ENCODE data around the gene DNAH1. TPM values are rescaled to one million over a fixed set of nuclear protein-coding genes. Genes with fewer than 3 reads are reported as not detected.

Gene DNAH1
- total and polyA plus RNA-seq, 2 experiments from 2014 or later: 0.81 to 4.0 TPM

DNA sequence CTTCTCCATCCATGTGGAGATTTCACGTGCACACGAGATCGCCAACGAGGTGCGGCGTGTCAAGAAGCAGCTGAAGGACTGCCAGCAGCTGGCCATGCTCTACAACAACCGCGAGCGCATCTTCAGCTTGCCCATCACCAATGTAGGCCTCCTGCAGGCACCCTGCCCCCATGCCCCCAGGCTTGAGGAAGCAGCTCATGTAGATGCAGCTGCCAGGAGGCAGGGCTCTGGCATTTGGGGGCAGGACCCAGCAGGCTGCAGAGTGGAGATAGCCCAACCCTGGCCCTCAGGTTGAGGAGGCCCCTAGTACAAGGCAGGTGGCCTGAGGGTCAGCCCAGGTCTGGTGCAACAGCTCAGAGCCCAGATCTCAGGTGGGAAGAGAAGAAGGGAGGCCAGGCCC, 36.4 kb downstream of the DNAH1 start:
- no peak overlapping the region for H3K9ac ChIP-seq
- no peaks in the 10 kb centered on the region for H3K9me3 ChIP-seq (ENCODE audit: low read depth)
- H2AFZ ChIP-seq: no peak overlapping the region
- no peak overlapping the region for H3K27ac ChIP-seq
- no peaks in the 10 kb centered on the region for H3K9me2 ChIP-seq (ENCODE audit: insufficient read depth)
- TF ChIP-seq EZH2phosphoT487 (IDR thresholded peaks at IDR 0.05; ENCODE audit: insufficient read depth, low read depth): no peak
- no peak for TF ChIP-seq EZH2 (IDR thresholded peaks at IDR 0.05; ENCODE audit: insufficient read depth, poor library complexity, severe bottlenecking)
- no peak for DNase-seq
- H4K20me1 ChIP-seq (ENCODE audit: insufficient read depth): no peaks in the 10 kb centered on the region
- 96 to 97% methylated on average over 9 of the region's 9 CpGs for WGBS, 2 experiments (ENCODE audit: low coverage in 1 of 2, low lambda C conversion rate in 2 of 2, missing lambda C conversion rate in 2 of 2)
- H3K36me3 ChIP-seq (ENCODE audit: low read depth): no peaks in the 10 kb centered on the region
- H3K79me2 ChIP-seq (ENCODE audit: insufficient read depth): no peaks in the 10 kb centered on the region
- no peaks in the 10 kb centered on the region for H3K27me3 ChIP-seq (replicated peaks; ENCODE audit: insufficient read depth)
- in situ Hi-C loops (cut with MboI): no loop called here
- H3F3A ChIP-seq (ENCODE audit: insufficient read depth): no peaks in the 10 kb centered on the region
- no peak overlapping the region for H3K4me3 ChIP-seq
- H3K4me1 ChIP-seq (ENCODE audit: insufficient read depth): no peaks in the 10 kb centered on the region
- no peak overlapping the region for H3K4me2 ChIP-seq (ENCODE audit: unreplicated experiment)

DNA sequence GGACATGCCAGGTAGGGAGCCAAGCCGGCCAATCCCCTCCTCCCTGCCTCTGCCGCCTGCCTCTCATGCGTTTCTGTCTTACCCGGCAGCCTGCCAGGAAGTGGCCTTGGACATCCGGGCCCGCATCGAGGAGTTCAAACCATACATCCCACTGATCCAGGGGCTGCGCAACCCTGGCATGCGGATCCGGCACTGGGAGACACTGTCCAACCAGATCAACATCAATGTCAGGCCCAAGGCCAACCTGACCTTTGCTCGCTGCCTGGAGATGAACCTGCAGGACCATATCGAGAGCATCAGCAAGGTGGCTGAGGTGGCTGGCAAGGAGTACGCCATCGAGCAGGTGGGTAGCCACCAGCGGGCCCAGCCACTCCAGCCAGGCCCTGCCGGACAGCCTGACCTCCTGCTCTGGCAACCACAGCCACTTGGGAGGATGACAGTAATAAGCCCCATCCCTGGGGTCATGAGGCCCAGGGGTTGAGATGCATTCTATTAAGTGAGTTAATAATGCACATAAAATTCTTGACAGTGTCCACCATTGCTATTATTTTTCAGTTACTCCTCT, 37.3 kb downstream of the DNAH1 start:
- Histone ChIP-seq H3K4me2 (ENCODE audit: unreplicated experiment) (no peak overlapping the region), H3K27me3 (replicated peaks; ENCODE audit: insufficient read depth) (no peaks in the 10 kb centered on the region), H3F3A (ENCODE audit: insufficient read depth) (no peaks in the 10 kb centered on the region), H3K27ac (no peak overlapping the region), H3K4me3 (no peak overlapping the region), H3K79me2 (ENCODE audit: insufficient read depth) (no peaks in the 10 kb centered on the region), H2AFZ (no peak overlapping the region), H3K4me1 (ENCODE audit: insufficient read depth) (no peaks in the 10 kb centered on the region), H3K36me3 (ENCODE audit: low read depth) (no peaks in the 10 kb centered on the region), H3K9me3 (ENCODE audit: low read depth) (no peaks in the 10 kb centered on the region), H4K20me1 (ENCODE audit: insufficient read depth) (no peaks in the 10 kb centered on the region), H3K9me2 (ENCODE audit: insufficient read depth) (no peaks in the 10 kb centered on the region), H3K9ac (no peak overlapping the region)
- in situ Hi-C loops (cut with MboI): no loop called here
- WGBS, 2 experiments (ENCODE audit: low coverage in 1 of 2, low lambda C conversion rate in 2 of 2, missing lambda C conversion rate in 2 of 2): 96 to 97% methylated on average over 16 of the region's 16 CpGs
- TF ChIP-seq EZH2phosphoT487 (IDR thresholded peaks at IDR 0.05; ENCODE audit: insufficient read depth, low read depth) (no peak), EZH2 (IDR thresholded peaks at IDR 0.05; ENCODE audit: insufficient read depth, poor library complexity, severe bottlenecking) (no peak)
- no peak for DNase-seq

DNA sequence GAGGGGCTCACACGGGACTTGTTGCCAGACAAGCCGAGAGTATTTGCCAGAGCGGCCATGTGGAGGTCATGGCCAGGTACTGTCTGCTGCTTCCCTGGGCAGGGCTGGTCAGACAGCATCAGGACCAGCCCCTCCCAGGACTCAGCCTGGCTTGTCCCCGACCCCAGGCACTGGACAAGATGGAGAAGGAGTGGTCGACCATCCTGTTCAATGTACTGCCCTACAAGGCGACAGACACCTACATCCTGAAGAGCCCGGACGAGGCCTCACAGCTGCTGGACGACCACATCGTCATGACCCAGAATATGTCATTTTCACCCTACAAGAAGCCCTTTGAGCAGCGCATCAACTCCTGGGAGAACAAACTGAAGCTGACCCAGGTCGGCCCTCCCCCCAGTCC, 38.6 kb downstream of the DNAH1 start:
- Histone ChIP-seq H3K36me3 (ENCODE audit: low read depth) (no peaks in the 10 kb centered on the region), H3K27ac (no peak overlapping the region), H4K20me1 (ENCODE audit: insufficient read depth) (no peaks in the 10 kb centered on the region), H3K4me2 (ENCODE audit: unreplicated experiment) (no peak overlapping the region), H3K27me3 (replicated peaks; ENCODE audit: insufficient read depth) (no peaks in the 10 kb centered on the region), H2AFZ (no peak overlapping the region), H3K9me2 (ENCODE audit: insufficient read depth) (no peaks in the 10 kb centered on the region), H3K9ac (no peak overlapping the region), H3K9me3 (ENCODE audit: low read depth) (no peaks in the 10 kb centered on the region), H3K4me3 (no peak overlapping the region), H3K4me1 (ENCODE audit: insufficient read depth) (no peaks in the 10 kb centered on the region), H3K79me2 (ENCODE audit: insufficient read depth) (no peaks in the 10 kb centered on the region), H3F3A (ENCODE audit: insufficient read depth) (no peaks in the 10 kb centered on the region)
- TF ChIP-seq EZH2 (IDR thresholded peaks at IDR 0.05; ENCODE audit: insufficient read depth, poor library complexity, severe bottlenecking): no peak
- no peak for TF ChIP-seq EZH2phosphoT487 (IDR thresholded peaks at IDR 0.05; ENCODE audit: insufficient read depth, low read depth)
- in situ Hi-C loops (cut with MboI): no loop called here
- no peak for DNase-seq
- 88 to 92% methylated on average over 12 of the region's 12 CpGs for WGBS, 2 experiments (ENCODE audit: low coverage in 1 of 2, low lambda C conversion rate in 2 of 2, missing lambda C conversion rate in 2 of 2)

DNA sequence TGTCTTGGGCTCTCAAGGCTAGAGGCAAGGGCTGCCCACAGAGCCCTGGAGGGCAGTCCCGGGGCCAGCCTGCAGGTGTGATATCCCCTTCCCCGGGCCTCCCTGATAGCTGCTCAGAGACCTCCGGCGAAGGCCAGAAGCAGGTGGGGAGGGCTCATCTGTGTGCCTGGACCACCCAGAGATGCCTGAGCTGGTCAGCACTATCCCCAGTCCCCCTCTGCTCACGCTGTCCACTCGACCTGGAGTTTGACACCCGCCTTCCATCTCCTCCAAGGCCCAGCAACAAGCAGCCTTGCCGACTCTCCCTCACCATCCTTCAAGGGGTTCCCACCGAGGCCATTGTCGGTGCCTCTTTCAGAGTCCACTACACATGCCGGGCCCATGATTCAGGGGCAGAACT, 39.4 kb downstream of the DNAH1 start:
- H3F3A ChIP-seq (ENCODE audit: insufficient read depth): no peaks in the 10 kb centered on the region
- H2AFZ ChIP-seq: no peak overlapping the region
- no peak overlapping the region for H3K4me2 ChIP-seq (ENCODE audit: unreplicated experiment)
- no peak for DNase-seq
- H3K27me3 ChIP-seq (replicated peaks; ENCODE audit: insufficient read depth): no peaks in the 10 kb centered on the region
- no peaks in the 10 kb centered on the region for H3K9me2 ChIP-seq (ENCODE audit: insufficient read depth)
- no peak overlapping the region for H3K27ac ChIP-seq
- no peaks in the 10 kb centered on the region for H4K20me1 ChIP-seq (ENCODE audit: insufficient read depth)
- in situ Hi-C loops (cut with MboI): no loop called here
- H3K79me2 ChIP-seq (ENCODE audit: insufficient read depth): no peaks in the 10 kb centered on the region
- no peaks in the 10 kb centered on the region for H3K36me3 ChIP-seq (ENCODE audit: low read depth)
- no peaks in the 10 kb centered on the region for H3K9me3 ChIP-seq (ENCODE audit: low read depth)
- 82 to 88% methylated on average over 11 of the region's 11 CpGs for WGBS, 2 experiments (ENCODE audit: low coverage in 1 of 2, low lambda C conversion rate in 2 of 2, missing lambda C conversion rate in 2 of 2)
- no peak overlapping the region for H3K9ac ChIP-seq
- H3K4me1 ChIP-seq (ENCODE audit: insufficient read depth): no peaks in the 10 kb centered on the region
- no peak for TF ChIP-seq EZH2 (IDR thresholded peaks at IDR 0.05; ENCODE audit: insufficient read depth, poor library complexity, severe bottlenecking)
- no peak for TF ChIP-seq EZH2phosphoT487 (IDR thresholded peaks at IDR 0.05; ENCODE audit: insufficient read depth, low read depth)
- no peak overlapping the region for H3K4me3 ChIP-seq

DNA sequence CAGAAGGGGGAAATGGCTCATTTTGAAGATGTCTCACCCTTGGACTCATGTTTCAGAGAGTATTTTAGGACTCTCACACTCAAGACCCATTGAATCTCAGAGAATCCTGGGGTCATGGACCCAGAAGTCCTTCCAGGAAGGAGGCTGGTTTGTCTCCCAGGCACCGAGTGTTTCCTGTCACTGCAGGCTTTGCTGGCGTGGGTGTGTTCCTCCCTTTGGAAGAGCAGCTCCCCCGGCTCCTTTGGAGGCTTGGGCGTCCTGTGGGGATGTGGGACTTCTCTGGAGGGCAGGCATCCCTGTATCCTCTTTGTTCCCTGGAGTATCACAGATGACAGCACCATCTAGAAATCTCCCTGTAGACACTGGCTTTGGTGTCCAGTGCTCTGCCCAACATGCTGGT, 40.0 kb downstream of the DNAH1 start:
- H3K27me3 ChIP-seq (replicated peaks; ENCODE audit: insufficient read depth): no peaks in the 10 kb centered on the region

More for the DNA sequence above, 40.0 kb downstream of the DNAH1 start:
- Histone ChIP-seq H3K36me3 (ENCODE audit: low read depth) (no peaks in the 10 kb centered on the region), H3K9me2 (ENCODE audit: insufficient read depth) (no peaks in the 10 kb centered on the region), H3K79me2 (ENCODE audit: insufficient read depth) (no peaks in the 10 kb centered on the region), H3F3A (ENCODE audit: insufficient read depth) (no peaks in the 10 kb centered on the region), H3K27ac (no peak overlapping the region), H3K4me1 (ENCODE audit: insufficient read depth) (no peaks in the 10 kb centered on the region), H2AFZ (no peak overlapping the region), H3K4me2 (ENCODE audit: unreplicated experiment) (no peak overlapping the region), H4K20me1 (ENCODE audit: insufficient read depth) (no peaks in the 10 kb centered on the region), H3K9me3 (ENCODE audit: low read depth) (no peaks in the 10 kb centered on the region), H3K9ac (no peak overlapping the region), H3K4me3 (no peak overlapping the region)
- DNase-seq: no peak
- WGBS, 2 experiments (ENCODE audit: low coverage in 1 of 2, low lambda C conversion rate in 2 of 2, missing lambda C conversion rate in 2 of 2): 84 to 88% methylated on average over 4 of the region's 4 CpGs
- in situ Hi-C loops (cut with MboI): no loop called here
- TF ChIP-seq EZH2phosphoT487 (IDR thresholded peaks at IDR 0.05; ENCODE audit: insufficient read depth, low read depth) (no peak), EZH2 (IDR thresholded peaks at IDR 0.05; ENCODE audit: insufficient read depth, poor library complexity, severe bottlenecking) (no peak)
